Measurements from ENCODE around the gene NKX2-3. TPM values are rescaled to one million over a fixed set of nuclear protein-coding genes. Genes with fewer than 3 reads are reported as not detected.
A peak's percentile ranks its signal among the peaks of the same experiment; 100 is the strongest.

The NKX2-3 gene
- polyA plus RNA-seq, 3 donors, result not detected

DNA sequence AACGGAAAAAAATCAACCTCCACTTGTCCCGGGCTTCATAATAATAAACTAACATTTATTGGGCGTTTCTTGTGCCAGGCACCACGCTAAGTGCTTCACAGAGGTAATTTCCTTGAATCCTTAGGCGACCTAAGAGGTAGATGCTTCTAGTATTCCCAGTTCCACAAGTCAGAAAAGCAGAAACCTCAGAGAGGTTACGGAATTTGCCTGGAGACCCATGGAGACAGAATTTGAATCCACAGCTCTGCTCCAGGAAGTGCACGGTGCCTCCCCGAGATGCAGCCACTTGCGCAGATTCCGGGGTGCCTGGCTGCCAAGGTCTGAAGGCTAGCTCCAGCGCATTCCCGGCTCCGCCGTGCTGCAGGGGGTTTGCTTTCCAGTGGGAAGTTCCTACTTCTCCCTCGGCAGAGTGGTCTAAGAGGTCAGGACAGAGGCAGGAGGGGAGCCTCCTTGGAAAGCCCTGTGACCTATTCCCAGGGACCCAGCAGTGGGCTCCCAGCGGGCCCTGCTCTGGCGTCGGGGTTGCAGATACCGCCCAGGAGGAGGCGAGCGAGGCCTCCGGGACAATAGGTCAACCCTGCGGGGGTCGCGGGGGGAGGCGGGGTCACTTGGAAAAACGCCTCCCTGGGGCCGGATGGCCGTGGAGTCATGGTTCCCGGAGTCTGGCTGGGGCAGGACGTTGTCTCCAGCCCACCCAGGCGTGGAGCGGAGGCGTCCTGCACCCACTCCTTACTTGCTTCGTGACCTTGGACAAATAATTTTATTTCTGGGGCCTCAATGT, 10.1 kb upstream of the NKX2-3 start:
- Histone ChIP-seq H3K79me2 (ENCODE audit: insufficient read depth, low read length) (no peaks in the 10 kb centered on the region), H3K9ac (ENCODE audit: insufficient read depth, low read length, poor library complexity, severe bottlenecking) (no peak overlapping the region), H2AFZ (ENCODE audit: insufficient read depth, low read depth, low read length, poor library complexity, severe bottlenecking) (no peak overlapping the region), H3K4me2 (replicated peaks; ENCODE audit: extremely low read depth, low read length, poor library complexity, severe bottlenecking) (peak overlapping the region; percentile 51), H3K4me3 (replicated peaks in 1 of 3; ENCODE audit: low read depth in 2 of 3, low read length in 3 of 3) (no peak overlapping the region), H3K9me3 (replicated peaks in 1 of 2; ENCODE audit: control insufficient read depth in 1 of 2, insufficient read depth in 1 of 2, low read length in 2 of 2) (peaks cover 8 to 16% of the 10 kb centered on the region in 2 donors), H3K4me1 (ENCODE audit: control insufficient read depth in 1 of 2, insufficient read depth in 2 of 2, low read length in 2 of 2) (peaks cover 4 to 24% of the 10 kb centered on the region in 2 donors), H4K20me1 (ENCODE audit: insufficient read depth, low read length) (no peaks in the 10 kb centered on the region), H3K36me3 (replicated peaks in 1 of 2; ENCODE audit: control insufficient read depth in 1 of 2, insufficient read depth in 2 of 2, low read length in 2 of 2) (no peaks in the 10 kb centered on the region), H3K27me3 (ENCODE audit: control insufficient read depth in 2 of 2, insufficient read depth in 2 of 2, low read length in 2 of 2) (peaks cover 34 to 86% of the 10 kb centered on the region in 2 donors), H3K27ac (ENCODE audit: low read depth in 1 of 2, low read length in 2 of 2) (no peak overlapping the region)
- 77% methylated on average over 35 of the region's 35 CpGs for WGBS (ENCODE audit: insufficient coverage)
- DNase-seq, result no peak
- H3K4me1 Mint-ChIP-seq, result peaks cover 21% of the 10 kb centered on the region
- TF ChIP-seq, protein P1, sequence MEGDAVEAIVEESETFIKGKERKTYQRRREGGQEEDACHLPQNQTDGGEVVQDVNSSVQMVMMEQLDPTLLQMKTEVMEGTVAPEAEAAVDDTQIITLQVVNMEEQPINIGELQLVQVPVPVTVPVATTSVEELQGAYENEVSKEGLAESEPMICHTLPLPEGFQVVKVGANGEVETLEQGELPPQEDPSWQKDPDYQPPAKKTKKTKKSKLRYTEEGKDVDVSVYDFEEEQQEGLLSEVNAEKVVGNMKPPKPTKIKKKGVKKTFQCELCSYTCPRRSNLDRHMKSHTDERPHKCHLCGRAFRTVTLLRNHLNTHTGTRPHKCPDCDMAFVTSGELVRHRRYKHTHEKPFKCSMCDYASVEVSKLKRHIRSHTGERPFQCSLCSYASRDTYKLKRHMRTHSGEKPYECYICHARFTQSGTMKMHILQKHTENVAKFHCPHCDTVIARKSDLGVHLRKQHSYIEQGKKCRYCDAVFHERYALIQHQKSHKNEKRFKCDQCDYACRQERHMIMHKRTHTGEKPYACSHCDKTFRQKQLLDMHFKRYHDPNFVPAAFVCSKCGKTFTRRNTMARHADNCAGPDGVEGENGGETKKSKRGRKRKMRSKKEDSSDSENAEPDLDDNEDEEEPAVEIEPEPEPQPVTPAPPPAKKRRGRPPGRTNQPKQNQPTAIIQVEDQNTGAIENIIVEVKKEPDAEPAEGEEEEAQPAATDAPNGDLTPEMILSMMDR (IDR thresholded peaks at IDR 0.05), result no peak
- no peak overlapping the region for H3K27ac Mint-ChIP-seq
- peak overlapping the region; percentile 6 to 81 for H3K4me3 Mint-ChIP-seq
- H3K9me3 Mint-ChIP-seq, result peaks cover 2 to 26% (median 9%) of the 10 kb centered on the region in 7 donors
- intact Hi-C loops (cut with micrococcal nuclease), result no loop called here
- H3K36me3 Mint-ChIP-seq, result peaks cover 2 to 6% of the 10 kb centered on the region in 2 donors
- H3K27me3 Mint-ChIP-seq (ENCODE audit: low read depth in 3 of 3), result peaks cover 74 to 87% (median 84%) of the 10 kb centered on the region in 3 donors

DNA sequence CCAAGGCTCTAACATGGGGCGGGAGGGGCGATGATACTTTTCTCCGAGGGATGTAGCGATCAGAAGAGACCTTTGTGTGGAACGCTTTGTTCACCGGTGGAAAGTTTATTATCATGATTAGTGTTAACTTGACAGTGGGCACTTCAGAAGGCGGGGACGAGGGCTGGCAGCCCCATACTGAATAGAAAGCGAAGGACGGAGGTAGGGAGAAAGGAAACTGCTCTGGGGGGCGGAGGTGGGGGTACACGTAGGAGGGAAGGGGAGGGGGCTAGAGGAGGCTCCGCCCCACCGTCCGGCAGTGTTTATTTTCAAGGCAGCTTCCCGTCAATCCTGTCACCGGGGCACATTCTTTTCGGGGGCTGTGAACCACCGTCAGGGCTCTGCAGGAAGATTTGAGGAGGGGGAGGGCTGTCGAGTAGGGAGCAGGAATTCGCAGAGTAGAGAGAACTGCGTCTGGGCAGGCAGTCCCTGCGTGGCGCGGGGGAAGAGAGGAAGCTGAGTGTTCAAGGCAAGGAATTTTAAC, 9.4 kb upstream of the NKX2-3 start:
- intact Hi-C loops (cut with micrococcal nuclease), result no loop called here
- H4K20me1 ChIP-seq (ENCODE audit: insufficient read depth, low read length), result no peaks in the 10 kb centered on the region
- no peak overlapping the region for H3K27ac ChIP-seq (ENCODE audit: low read depth in 1 of 2, low read length in 2 of 2)
- H3K27me3 ChIP-seq (ENCODE audit: control insufficient read depth in 2 of 2, insufficient read depth in 2 of 2, low read length in 2 of 2), result peaks cover 39 to 93% of the 10 kb centered on the region in 2 donors
- H3K36me3 ChIP-seq (replicated peaks in 1 of 2; ENCODE audit: control insufficient read depth in 1 of 2, insufficient read depth in 2 of 2, low read length in 2 of 2), result no peaks in the 10 kb centered on the region
- peaks cover 27% of the 10 kb centered on the region for H3K4me1 Mint-ChIP-seq
- peak overlapping the region; percentile 6 to 81 for H3K4me3 Mint-ChIP-seq
- H3K79me2 ChIP-seq (ENCODE audit: insufficient read depth, low read length), result no peaks in the 10 kb centered on the region
- no peak for DNase-seq
- H3K27ac Mint-ChIP-seq, result no peak overlapping the region
- H3K9me3 Mint-ChIP-seq, result peaks cover 2 to 32% (median 11%) of the 10 kb centered on the region in 7 donors
- WGBS (ENCODE audit: insufficient coverage), result 4% methylated on average over 20 of the region's 25 CpGs
- H3K4me1 ChIP-seq (ENCODE audit: control insufficient read depth in 1 of 2, insufficient read depth in 2 of 2, low read length in 2 of 2), result peaks cover 9 to 31% of the 10 kb centered on the region in 2 donors
- H3K36me3 Mint-ChIP-seq, result peaks cover 2 to 6% of the 10 kb centered on the region in 2 donors
- peak overlapping the region; percentile 41 for H2AFZ ChIP-seq (ENCODE audit: insufficient read depth, low read depth, low read length, poor library complexity, severe bottlenecking)
- TF ChIP-seq, protein P1 (IDR thresholded peaks at IDR 0.05), result no peak
- no peak overlapping the region for H3K9ac ChIP-seq (ENCODE audit: insufficient read depth, low read length, poor library complexity, severe bottlenecking)
- peak overlapping the region; percentile 51 for H3K4me2 ChIP-seq (replicated peaks; ENCODE audit: extremely low read depth, low read length, poor library complexity, severe bottlenecking)
- peaks cover 8 to 18% of the 10 kb centered on the region in 2 donors for H3K9me3 ChIP-seq (replicated peaks in 1 of 2; ENCODE audit: control insufficient read depth in 1 of 2, insufficient read depth in 1 of 2, low read length in 2 of 2)
- H3K27me3 Mint-ChIP-seq (ENCODE audit: low read depth in 3 of 3), result peaks cover 81 to 92% (median 85%) of the 10 kb centered on the region in 3 donors
- peak overlapping the region in 1 of 3 experiments; percentile 43 for H3K4me3 ChIP-seq (replicated peaks in 1 of 3; ENCODE audit: low read depth in 2 of 3, low read length in 3 of 3)
